Suprapubic skin (tissue), 4 donors: Measurements from ENCODE around the gene SMIM32.

Experiments
- EP300 ChIP-seq: sonication (generic); formaldehyde crosslinking; IDR thresholded peaks from one replicate; pipeline ENCODE4 v1.6.1; 2017; ENCODE audit warnings: antibody characterized with exemption
- POLR2AphosphoS5 ChIP-seq, 3 donors: sonication (generic); formaldehyde crosslinking; IDR thresholded peaks; one replicate each; pipeline ENCODE4 v1.6.1; 2017; ENCODE audit warnings: antibody characterized with exemption in 3 of 3
- TF ChIP-seq, protein P1 (sequence below), 2 donors: fragments of 200-600 bp in 1 of 2; fragments of 450-650 bp in 1 of 2; sonication (generic) in 1 of 2; IDR thresholded peaks; one replicate each; pipeline ENCODE4 v1.5.1; 2016 to 2019; ENCODE audit warnings: antibody characterized with exemption in 2 of 2, mild to moderate bottlenecking in 1 of 2, moderate library complexity in 1 of 2

DNA sequence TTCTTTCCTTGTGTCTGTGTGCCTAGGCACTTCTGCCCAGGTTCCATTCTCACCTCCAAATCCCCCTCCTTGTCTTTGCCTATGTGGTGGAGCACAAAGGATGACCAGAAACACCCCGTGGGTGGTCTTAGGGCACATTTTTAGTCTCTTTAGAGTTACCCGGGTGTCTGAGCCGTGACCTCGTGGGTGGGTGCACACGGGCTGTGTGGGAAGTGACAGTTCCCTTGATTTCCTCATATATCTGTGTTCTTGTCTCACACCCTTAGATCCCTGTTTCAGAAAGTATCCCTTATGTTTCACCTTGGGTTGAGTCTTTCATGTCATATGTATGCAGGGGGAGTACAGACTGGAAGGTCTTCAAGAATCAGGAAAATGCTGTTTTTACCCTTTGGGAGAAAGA is 13.4 kb upstream of the SMIM32 start:
- TF ChIP-seq, protein P1, sequence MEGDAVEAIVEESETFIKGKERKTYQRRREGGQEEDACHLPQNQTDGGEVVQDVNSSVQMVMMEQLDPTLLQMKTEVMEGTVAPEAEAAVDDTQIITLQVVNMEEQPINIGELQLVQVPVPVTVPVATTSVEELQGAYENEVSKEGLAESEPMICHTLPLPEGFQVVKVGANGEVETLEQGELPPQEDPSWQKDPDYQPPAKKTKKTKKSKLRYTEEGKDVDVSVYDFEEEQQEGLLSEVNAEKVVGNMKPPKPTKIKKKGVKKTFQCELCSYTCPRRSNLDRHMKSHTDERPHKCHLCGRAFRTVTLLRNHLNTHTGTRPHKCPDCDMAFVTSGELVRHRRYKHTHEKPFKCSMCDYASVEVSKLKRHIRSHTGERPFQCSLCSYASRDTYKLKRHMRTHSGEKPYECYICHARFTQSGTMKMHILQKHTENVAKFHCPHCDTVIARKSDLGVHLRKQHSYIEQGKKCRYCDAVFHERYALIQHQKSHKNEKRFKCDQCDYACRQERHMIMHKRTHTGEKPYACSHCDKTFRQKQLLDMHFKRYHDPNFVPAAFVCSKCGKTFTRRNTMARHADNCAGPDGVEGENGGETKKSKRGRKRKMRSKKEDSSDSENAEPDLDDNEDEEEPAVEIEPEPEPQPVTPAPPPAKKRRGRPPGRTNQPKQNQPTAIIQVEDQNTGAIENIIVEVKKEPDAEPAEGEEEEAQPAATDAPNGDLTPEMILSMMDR (IDR thresholded peaks at IDR 0.05): no peak
- TF ChIP-seq EP300 (no peak), POLR2AphosphoS5 (IDR thresholded peaks at IDR 0.05) (no peak)
